Glutamatergic neuron (in vitro differentiated cells): ENCODE results near the gene DGKI. TPM values are rescaled to one million over a fixed set of nuclear protein-coding genes. Genes with fewer than 3 reads are reported as not detected.

Experiments
- DNase-seq: peaks from one replicate; pipeline ENCODE4 v3.0.0; 2022
- H3K27ac Mint-ChIP-seq: one replicate; pipeline ENCODE4 v1.8.0; 2020; ENCODE audit warnings: mild to moderate bottlenecking, mixed read lengths, inconsistent platforms; ENCODE audit not compliant: unreplicated experiment
- H3K27me3 Mint-ChIP-seq: one replicate; pipeline ENCODE4 v1.8.0; 2020; ENCODE audit warnings: mild to moderate bottlenecking, moderate library complexity, mixed read lengths, inconsistent platforms; ENCODE audit not compliant: unreplicated experiment
- H3K36me3 Mint-ChIP-seq: one replicate; pipeline ENCODE4 v1.8.0; 2020; ENCODE audit warnings: mild to moderate bottlenecking, mixed read lengths, inconsistent platforms; ENCODE audit not compliant: unreplicated experiment
- H3K4me1 Mint-ChIP-seq: one replicate; pipeline ENCODE4 v1.8.0; 2020; ENCODE audit warnings: mild to moderate bottlenecking, low read depth, mixed read lengths, inconsistent platforms; ENCODE audit not compliant: unreplicated experiment
- H3K4me3 Mint-ChIP-seq: one replicate; pipeline ENCODE4 v1.8.0; 2020; ENCODE audit warnings: mild to moderate bottlenecking, mixed read lengths, inconsistent platforms; ENCODE audit not compliant: unreplicated experiment
- H3K9me3 Mint-ChIP-seq: one replicate; pipeline ENCODE4 v1.8.0; 2020; ENCODE audit warnings: mild to moderate bottlenecking, moderate library complexity, mixed read lengths, inconsistent platforms; ENCODE audit not compliant: unreplicated experiment
- total RNA-seq: library from RNA; stranded (reverse); fragmentation: NEBNext Ultra II Directional; extraction: Animal tissue kit (Norgen Biotek cat#: 25700); gene quantifications from one replicate; pipeline ENCODE4 v1.2.1, GENCODE V29; 2021; ENCODE audit not compliant: unreplicated experiment
- TF ChIP-seq, protein P1 (sequence below): fragments of 200-600 bp; sonication (generic); IDR thresholded peaks from one replicate; pipeline ENCODE4 v1.5.0; 2021; ENCODE audit not compliant: partially characterized antibody, unreplicated experiment

DGKI gene
- total RNA-seq, 1 donor from 2014 or later = 19.4 TPM

- H3K36me3 Mint-ChIP-seq = peaks cover 19% of the 10 kb centered on the region
- H3K27me3 Mint-ChIP-seq = peaks cover 6% of the 10 kb centered on the region
- no peak overlapping the region for H3K27ac Mint-ChIP-seq
- peaks cover 2% of the 10 kb centered on the region for H3K9me3 Mint-ChIP-seq
- H3K4me1 Mint-ChIP-seq = peaks cover 8% of the 10 kb centered on the region
- DNase-seq = no peak
- H3K4me3 Mint-ChIP-seq = no peak overlapping the region
- TF ChIP-seq, protein P1, sequence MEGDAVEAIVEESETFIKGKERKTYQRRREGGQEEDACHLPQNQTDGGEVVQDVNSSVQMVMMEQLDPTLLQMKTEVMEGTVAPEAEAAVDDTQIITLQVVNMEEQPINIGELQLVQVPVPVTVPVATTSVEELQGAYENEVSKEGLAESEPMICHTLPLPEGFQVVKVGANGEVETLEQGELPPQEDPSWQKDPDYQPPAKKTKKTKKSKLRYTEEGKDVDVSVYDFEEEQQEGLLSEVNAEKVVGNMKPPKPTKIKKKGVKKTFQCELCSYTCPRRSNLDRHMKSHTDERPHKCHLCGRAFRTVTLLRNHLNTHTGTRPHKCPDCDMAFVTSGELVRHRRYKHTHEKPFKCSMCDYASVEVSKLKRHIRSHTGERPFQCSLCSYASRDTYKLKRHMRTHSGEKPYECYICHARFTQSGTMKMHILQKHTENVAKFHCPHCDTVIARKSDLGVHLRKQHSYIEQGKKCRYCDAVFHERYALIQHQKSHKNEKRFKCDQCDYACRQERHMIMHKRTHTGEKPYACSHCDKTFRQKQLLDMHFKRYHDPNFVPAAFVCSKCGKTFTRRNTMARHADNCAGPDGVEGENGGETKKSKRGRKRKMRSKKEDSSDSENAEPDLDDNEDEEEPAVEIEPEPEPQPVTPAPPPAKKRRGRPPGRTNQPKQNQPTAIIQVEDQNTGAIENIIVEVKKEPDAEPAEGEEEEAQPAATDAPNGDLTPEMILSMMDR = no peak
These were observed 22.5 kb upstream of the DGKI start for GRCh38 chr7:137869260-137869659.

DNA sequence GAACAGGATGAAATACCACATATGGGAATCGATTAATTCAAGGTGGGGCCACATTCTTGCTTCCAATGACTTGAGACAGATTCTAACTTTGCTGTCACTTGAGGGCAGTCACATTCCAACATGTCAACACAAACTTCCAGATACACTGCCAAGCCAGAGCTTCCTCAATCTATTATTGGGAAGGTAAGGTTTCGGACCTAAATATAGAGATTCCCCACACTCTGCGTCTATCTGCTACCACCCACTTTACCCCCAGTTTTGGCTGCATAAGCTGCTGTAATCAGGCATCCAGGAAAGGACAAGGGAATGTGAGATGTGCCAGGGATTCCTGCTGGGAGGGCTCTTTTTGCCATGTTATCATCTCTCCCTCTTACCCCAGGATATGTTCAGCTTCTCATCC, 20.5 kb upstream of the DGKI start:
- no peak overlapping the region for H3K27ac Mint-ChIP-seq

DNA sequence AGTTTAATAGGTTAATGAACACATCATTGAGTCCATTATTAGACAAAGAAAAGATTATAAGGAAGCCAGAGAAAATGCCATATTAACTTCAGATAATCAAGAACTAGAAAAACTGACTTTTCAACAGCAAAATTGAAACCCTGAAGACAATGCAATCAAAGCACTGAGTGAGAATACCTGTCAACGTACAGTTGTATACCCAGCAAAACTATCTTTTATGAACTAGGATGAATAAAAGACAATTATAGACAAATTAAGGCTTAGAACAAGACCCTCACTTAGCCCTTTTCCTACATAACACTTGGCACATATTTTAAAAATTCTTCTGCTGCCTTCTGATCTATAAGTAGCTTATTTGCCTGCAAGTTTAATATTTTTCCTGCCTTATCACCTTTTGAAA, 19.0 kb upstream of the DGKI start:
- Mint-ChIP-seq H3K27ac (no peak overlapping the region), H3K36me3 (peaks cover 15% of the 10 kb centered on the region), H3K9me3 (no peaks in the 10 kb centered on the region), H3K4me3 (no peak overlapping the region), H3K4me1 (no peaks in the 10 kb centered on the region), H3K27me3 (peaks cover 3% of the 10 kb centered on the region)
- no peak for DNase-seq
- TF ChIP-seq, protein P1 = no peak

More for the DNA sequence above, 20.5 kb upstream of the DGKI start:
- no peak for DNase-seq
- TF ChIP-seq, protein P1 = no peak
- Mint-ChIP-seq H3K4me1 (peaks cover 4% of the 10 kb centered on the region), H3K27me3 (peaks cover 3% of the 10 kb centered on the region), H3K9me3 (no peaks in the 10 kb centered on the region), H3K36me3 (peaks cover 19% of the 10 kb centered on the region), H3K4me3 (no peak overlapping the region)

GRCh38 chr7:137862964-137863363, 16.2 kb upstream of the DGKI start:
- no peak overlapping the region for H3K27ac Mint-ChIP-seq
- no peak overlapping the region for H3K4me3 Mint-ChIP-seq
- peaks cover 3% of the 10 kb centered on the region for H3K4me1 Mint-ChIP-seq
- no peaks in the 10 kb centered on the region for H3K9me3 Mint-ChIP-seq
- TF ChIP-seq, protein P1 = no peak
- peaks cover 15% of the 10 kb centered on the region for H3K36me3 Mint-ChIP-seq
- H3K27me3 Mint-ChIP-seq = peaks cover 3% of the 10 kb centered on the region
- DNase-seq = no peak

GRCh38 chr7:137862358-137862757, 15.6 kb upstream of the DGKI start:
- TF ChIP-seq, protein P1 = no peak
- H3K4me3 Mint-ChIP-seq = no peak overlapping the region

More at GRCh38 chr7:137862358-137862757, 15.6 kb upstream of the DGKI start:
- H3K36me3 Mint-ChIP-seq = peaks cover 15% of the 10 kb centered on the region
- peaks cover 3% of the 10 kb centered on the region for H3K4me1 Mint-ChIP-seq
- H3K27me3 Mint-ChIP-seq = peaks cover 3% of the 10 kb centered on the region
- no peaks in the 10 kb centered on the region for H3K9me3 Mint-ChIP-seq
- no peak overlapping the region for H3K27ac Mint-ChIP-seq
- DNase-seq = no peak
